GM19452 (cell line): ENCODE measurements around the gene PTGER2.

Source experiments
- ATAC-seq: cut with Tn5 transposase; IDR thresholded peaks from one replicate; pipeline ENCODE4 v1.9.1; 2021; ENCODE audit not compliant: unreplicated experiment

The PTGER2 gene

DNA sequence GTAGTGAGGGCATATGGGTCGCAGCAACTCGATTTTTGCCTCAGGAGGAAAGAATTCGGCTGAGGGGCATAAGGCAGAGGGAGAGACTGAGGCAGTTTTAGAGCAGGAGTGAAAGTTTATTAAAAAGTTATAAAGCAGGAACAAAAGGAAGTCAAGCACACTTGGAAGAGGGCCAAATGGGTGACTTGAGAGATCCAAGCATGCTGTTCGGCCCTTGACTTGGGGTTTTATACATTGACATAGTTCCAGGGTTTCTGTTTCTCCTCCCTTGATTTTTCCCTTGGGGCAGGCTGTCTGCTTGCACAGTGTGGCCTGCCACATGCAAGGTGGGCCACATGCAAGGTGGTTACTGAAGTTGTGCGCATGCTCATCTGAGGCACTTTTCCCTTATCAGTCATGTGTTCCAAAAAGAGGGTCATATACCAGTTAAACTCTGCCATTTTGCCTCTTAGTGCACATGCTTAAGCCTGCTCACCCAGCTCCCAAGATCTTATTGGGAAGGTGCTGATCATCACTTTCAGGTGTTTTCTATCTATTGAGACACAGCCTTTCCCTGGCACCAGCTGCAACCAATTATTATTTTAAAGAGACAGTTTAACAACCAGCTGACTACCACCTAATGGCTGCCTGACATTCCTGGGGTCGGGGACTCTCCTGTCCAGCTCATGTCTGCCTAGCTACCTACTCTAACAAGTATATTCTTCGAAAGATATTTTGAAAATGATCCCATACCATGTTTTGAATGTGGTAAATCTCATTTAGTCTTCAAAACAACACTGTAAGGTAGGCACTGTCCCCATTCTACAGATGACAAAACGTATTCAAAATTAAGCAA is 19.9 kb downstream of the PTGER2 start:
- no peak for ATAC-seq

DNA sequence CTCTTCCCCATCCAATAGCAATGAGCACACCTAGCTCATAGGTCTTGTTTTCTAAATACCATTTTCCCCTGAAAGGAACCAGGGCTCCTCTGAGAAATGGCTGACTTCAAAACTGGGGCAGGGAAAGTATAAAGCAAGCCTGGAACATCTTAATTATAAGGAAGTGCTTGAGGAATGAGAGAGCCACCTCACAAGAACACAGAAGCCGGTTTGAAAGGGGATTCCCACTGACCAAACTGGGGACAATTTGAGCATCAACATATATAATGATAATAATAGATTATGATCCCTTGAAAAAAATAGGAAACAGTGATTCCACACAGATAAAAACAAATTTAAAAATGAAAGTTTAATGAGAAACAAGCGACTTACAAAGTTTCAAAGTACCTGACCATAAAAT is 22.1 kb downstream of the PTGER2 start:
- ATAC-seq = no peak

DNA sequence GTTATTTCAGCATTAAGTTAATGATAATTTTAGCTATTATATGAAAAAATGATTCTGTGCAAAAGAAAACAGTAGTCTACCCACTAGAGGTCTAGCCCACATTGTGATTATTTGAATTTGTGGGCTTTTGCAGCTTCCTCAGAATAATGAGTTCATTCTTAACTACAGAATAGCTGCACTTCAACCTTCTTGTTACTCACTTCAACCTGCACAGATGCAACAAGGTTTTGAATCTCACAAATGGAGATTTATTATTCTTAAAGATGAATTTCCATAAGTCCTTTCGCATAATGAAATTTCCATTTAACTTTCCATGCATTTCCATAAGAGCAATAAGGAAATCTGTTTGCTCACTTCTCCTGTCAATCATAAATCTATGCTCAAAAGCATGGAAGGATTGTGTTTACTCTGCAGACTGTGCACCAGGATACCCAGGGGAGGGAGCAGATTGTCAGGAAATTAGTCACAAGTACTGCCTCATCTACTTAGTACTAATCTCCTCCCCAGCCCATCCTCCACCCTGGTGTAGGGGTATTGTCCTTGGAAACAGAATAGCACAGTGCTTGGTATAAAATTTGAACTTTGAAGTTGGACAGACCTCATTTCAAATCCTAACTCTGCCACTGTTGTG is 24.1 kb downstream of the PTGER2 start:
- no peak for ATAC-seq

DNA sequence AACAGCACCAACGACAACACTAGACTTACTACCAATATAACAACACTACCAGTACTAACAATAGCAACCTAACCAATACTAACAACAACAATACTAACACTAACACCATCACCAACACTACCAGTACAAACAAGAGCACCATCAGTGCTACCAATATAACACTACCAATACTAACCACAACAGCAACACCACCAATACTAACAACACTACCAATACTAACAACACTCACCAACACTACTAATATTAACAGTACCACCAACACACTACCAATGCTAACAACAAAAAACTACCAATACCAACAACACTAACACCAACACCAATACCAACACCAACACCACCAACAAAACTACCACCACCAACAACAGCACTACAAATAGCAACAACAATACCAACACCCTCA is 25.1 kb downstream of the PTGER2 start:
- ATAC-seq = no peak

DNA sequence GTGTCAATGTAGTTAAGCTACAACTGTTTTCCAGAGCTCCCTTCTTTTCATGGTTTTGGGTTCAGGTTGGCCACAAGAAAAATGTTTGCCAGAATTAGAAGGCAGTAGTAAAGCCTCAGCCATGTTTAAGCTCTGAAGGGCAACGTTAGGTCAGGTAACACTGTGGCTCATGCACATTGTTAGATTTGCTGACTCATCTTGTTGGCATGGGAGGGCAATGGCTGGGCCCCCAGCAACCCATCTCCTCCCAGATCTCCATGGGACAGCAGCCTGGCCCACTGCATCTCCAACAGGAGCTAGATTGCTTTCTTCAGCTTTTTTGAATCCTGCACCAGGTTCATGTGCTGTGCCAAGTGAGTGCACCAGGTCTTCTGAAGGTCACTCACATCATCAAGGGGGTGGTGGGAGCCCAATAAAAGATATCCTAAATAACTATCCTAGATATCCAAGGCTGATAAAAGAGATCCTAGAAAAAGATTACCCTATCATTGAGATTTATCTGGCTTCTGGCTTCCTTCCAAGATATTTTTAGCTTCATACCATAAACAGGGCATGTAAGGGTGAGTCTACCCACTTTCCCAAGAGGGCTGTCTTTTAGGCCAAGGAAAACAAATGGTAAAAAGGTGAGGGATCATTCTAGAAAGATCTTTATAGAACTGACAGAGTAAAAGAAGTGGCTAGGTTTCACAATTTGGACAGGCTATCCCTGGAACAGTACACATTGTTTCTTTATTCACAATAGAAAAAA is 28.9 kb downstream of the PTGER2 start:
- ATAC-seq = no peak

DNA sequence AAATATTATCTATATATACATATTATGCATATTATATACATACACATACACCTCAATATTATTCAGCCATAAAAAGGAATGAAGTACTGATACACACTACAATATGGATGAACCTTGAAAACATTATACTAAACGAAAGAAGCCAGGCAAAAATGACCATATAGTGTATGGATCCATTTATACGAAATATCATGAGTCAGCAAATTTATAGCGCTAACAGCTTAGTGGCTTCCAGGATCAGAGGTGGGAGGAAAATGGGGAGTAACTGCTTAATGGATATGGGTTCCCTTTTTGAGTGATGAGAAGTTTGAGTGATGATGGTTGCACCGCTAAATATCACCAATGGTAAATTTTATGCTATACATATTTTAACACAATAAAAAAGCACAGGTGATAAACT is 32.7 kb downstream of the PTGER2 start:
- ATAC-seq = no peak

DNA sequence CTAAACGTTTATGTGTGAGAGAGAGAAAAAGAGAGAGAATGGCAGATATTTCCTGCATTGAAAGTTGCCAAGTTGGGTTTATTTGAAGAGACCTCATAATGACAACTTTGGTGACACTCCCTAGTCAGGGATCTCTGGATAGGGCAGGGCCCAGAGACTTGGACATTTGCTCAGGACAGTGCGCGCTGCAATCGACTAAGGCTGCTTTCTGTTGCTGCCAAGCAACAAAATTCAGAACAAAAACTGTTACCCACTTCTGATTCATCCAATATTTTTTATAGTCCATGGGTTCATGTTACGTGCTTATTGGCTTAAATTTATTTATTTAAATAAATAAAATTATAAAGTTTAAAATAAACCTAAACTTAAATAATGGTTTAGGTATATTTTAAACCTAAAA is 34.2 kb downstream of the PTGER2 start:
- ATAC-seq = no peak

DNA sequence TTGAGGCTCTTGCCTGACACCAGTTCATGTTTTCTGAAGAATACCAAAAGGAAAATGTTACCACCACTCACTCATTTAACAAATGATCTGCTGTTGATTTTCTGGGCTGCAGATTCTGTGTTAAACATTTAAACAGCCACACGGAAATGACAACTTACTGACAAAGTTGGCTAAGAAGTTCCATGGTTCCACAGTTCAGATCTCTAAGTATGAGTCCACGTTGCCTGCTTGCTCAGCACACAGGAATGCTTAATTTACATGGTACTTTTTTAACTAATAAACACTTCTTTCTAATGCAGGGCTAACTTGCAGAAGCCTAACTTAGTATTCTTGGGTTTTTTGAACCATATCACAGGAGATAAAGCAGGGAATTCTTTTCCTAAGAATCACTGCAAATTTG is 34.7 kb downstream of the PTGER2 start:
- no peak for ATAC-seq

DNA sequence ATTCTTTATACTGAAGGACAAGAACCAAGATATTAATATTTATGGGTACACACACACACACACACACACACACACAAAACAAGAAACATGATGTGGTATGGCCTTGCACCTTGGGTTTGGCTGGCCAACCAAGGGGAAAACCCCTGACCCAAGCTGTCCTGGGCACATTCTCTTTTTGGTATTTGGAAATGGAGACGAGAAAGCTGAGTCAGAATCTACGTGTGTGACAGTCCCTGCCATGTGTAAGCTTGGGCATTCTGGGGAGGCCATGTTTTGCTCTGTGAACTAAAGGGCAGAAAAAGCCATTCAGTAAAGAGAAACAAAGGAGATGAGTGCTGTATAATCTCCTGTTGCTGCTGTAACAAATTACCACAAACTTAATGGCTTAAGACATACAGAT is 35.6 kb downstream of the PTGER2 start:
- no peak for ATAC-seq

DNA sequence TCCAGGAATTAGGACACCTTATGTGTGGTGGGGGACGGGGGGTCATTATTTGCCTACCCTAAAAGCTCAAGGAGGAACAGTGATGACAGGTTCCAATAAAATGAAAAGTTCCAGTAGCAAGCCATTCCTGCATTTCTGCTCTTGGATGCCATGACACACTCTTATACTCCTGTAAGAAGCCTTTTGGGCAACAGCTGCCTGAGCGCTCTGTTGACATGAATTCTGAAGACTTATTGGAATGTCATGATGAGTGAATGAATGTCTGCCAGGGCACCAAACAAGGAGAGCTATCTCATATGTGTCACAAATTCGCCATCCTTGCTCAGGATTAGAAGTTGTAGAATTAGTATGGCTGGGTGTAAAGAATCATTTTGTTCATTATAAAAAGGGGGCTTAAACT is 36.3 kb downstream of the PTGER2 start:
- no peak for ATAC-seq

DNA sequence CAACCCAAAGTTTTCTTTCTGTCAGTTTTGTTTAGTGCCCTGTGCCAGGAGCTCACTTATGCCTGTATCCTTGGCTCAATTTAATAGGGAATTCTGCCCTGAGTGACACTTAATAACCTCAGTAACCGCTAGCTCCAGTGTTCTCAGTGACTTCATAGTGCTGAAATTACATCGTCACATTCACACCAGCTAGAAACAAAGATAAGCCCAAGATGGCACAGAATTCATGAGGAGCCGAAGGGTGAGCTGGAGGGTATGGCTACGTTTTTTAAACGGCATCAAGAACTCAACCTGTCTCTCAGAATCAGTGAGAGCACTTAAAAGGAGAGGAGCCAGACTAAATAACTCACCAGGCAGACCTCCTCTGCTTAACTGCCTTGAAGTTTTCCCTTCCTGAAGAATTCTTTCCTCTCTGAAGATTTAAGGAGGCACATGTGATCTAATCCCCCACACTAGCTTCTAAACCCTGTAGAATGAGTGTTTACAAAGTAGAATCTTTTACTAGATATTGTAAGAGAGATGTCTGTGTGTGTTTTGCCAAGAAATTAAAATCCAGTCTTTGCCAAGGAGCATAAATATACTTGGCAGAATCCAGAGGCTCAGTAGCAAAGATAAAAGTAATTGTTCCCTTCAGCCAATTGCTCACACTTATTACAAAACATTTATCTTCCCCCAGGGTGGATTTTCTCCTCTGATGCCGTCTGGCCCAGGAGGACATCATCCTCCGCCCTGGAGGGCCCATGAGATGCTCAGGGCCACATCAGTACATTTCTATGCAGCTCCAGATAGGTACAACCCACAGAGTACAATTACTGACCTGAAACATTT is 37.3 kb downstream of the PTGER2 start:
- no peak for ATAC-seq

DNA sequence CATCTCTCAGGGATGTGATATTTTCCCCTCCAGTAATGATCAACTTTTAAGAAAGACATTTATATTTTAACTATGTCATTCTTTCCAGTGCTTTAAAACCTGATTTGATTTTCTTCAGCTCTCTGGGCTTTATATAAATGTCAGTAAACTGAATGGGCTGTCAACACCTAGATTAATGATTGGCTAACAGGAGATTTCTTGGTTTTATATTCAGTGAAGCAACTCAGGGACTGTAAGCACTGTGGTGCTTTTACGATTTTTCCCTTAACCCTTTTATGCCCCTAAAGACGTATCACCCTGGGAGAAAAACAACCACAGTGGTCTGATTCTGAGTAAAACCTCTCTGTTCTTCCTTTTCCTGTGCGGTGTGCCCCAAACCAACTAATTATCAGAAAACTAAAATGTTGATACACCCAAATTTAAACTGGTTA is 38.0 kb downstream of the PTGER2 start:
- peak; percentile 86 for ATAC-seq

DNA sequence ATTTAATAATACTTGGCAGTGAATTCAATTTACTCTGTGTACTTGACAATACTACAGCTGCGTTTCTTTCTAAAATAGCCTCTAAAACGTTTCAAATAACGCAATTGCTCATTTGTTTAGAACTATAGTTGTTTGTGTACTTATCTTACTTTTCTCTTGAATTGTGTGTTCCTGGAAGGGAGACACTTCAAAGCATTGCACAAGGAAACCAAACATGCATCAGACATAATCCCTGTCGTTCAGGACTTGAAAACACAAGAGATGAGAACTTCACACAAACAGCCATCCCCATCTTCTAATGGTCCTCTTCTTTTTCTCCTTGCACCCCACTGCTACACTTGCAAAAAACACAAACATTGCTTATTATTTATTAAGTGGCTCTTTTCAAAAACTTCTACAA is 38.5 kb downstream of the PTGER2 start:
- no peak for ATAC-seq

DNA sequence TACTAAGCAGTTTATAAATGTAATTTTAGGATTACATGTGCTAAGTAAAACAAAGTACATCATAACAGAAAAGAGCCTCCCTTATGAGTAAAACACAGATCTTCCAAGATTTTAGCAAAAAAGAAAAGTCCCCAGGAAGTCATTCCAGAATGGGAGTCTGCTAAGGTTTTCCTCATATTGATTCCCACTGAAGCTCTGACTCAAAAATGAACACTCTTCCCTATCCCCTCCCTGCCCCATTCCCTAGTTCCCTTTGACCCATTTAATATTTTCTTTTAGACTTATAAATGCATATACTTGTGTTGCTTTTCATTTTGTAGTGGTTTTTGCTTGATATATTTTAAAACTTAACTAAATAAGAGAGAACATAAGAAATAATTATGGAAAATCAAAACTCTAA is 40.1 kb downstream of the PTGER2 start:
- ATAC-seq = no peak

DNA sequence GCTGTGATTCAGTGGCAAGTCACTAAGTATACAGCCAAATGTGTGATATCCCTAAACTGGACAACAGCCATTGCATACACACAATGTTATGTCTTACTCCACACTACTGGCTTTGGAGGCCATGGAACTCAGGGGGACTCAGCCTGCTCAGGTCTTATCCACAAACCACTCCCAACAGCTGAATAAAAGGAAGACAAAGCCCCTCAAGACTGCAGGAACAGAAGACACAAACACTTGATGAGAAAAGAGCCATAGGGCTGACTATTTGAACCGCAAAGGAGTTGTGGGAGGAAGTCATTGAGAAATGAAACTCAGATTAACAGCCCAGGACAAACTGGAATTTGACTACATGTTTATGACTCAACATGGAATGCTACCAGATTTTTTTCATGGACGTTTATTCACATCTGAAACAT is 40.9 kb downstream of the PTGER2 start:
- ATAC-seq = no peak

DNA sequence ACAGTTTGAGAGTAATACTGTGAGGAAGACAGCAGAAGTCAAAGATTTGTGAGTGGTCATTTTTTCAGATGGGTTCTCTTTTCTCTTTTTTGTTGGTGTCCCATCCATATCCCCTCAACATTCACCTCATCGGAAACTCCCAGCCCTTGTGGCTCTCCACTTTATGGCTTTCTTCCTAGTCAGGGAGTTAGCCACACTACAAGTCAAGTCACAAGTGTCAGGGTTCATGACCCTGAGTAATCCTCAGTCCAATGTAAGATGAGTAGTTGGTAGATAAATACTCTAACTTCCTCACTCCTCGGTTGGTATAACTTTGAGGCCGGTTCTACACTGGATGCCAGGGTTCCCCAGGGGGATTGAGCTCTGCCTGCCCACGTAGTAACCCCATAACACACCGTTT is 41.4 kb downstream of the PTGER2 start:
- no peak for ATAC-seq

DNA sequence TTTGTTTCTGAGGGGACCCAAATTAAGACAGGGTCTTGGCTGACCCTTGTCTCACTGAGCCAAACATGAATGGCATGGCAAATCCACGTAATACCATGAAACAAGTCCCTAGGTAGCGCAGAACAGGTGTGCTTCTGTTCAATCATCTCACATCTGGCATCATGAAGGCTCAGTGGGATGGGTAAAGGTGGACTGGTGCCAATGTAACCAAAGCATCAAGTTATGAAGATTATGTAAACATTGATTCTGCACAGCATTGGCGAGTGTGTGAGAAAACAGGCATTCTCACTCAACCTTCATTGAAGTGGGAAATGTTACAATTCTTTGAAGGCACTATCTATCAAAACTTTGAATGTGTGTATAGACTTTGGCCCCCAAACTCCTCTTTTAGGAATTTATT is 41.9 kb downstream of the PTGER2 start:
- ATAC-seq = no peak

DNA sequence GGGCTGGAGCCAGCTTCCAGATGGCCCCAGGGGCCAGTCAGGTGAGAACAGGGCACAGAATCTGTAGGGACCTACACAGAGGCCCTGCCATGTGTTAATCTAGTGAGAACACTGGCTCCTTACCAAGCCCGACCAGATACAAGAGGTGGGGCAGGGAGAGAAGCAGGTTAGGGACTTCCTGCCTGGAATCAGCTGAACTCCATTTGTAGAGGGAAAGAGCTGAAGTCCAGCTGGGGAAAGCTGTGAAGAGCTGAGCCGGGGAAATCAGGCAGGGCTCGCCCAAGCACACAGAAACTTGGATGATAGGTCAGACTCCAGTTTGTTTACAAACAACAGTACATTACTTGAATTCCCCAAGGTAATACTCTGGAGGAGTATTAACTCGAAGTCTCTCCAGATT is 46.7 kb downstream of the PTGER2 start:
- no peak for ATAC-seq

DNA sequence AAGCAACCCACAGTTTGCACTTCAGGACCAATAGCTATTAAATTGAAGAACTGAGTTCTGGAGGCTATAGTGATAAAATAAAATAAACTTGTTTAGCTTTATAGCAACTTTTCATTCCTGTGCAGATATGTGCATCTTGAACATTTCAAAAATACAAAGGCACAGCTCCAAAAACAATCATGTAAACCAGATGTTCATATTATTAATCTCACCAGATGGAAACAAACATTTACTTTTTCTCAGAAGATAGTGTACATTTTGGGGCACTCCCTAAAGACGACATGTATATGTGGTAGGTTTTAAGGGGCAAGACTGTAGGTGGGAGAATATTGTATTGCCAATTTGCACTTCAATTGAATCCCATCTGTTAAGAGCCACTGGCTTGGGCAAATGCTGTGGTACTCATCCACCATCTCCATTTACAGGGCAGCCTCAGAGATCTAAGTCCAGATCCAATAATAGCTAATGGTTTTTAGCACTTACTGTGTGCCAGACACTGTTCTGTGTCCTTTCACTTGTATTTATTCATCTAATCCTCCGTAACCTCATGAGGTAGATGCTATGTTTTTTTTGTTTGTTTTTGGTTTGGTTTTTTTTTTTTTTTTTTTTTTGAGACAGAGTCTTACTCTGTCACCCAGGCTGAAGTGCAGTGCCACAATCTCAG is 49.1 kb downstream of the PTGER2 start:
- ATAC-seq = no peak

DNA sequence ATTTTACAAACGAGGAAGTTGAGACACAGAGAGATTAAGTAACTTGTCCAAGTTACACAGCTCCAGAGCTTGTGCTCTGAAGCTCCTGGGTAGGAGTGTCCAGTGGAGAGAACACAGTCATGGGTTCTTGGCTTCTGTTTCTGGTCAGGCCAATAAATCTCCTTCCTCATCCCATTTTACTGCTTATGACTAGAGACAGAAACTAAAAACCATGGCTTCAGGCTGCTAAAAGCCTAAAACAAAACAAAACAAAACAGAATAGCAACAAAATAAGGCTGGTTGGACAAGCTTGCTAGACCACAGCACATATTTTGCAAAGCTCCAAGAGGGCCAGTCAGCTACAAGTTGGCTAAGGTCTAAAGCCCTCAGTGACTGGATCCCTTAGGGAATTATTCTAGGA is 49.8 kb downstream of the PTGER2 start:
- ATAC-seq = no peak

DNA sequence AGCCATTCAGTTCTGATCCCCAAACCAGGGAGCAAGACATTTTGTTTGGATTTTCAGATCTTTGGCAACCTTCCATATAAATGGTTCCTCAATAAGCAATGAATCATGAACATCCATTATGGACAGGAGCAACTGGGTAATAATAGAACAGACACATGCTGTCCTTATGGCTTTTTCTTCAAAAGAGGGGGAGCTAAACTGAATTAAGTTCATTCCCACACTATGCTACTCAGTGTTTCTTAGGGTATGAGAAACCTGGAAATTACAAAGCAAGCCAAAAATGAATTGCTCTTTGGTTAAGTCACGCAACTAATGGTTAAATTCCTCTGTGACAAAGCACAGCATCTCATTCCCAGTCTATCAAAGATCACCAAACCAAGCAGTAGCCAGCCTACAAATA is 51.0 kb downstream of the PTGER2 start:
- ATAC-seq = no peak
